ENCODE measurements around the gene SLC10A3.

The SLC10A3 gene

GRCh38 chrX:154483325-154483724, 7.1 kb downstream of the SLC10A3 start:
- no peak for DNase-seq

GRCh38 chrX:154482786-154483185, 7.6 kb downstream of the SLC10A3 start:
- DNase-seq = no peak

GRCh38 chrX:154481911-154482601, 8.4 kb downstream of the SLC10A3 start:
- no peak for DNase-seq

GRCh38 chrX:154481195-154481594, 9.2 kb downstream of the SLC10A3 start:
- DNase-seq = no peak

GRCh38 chrX:154478728-154479622, 11.5 kb downstream of the SLC10A3 start, which contains the start of gene LAGE3:
TSS of gene LAGE3 (minus strand) at chrX:154479281. CDS start at chrX:154478915, 366 bp downstream.
- DNase-seq = peak; percentile 94 to 97 (median 96)

GRCh38 chrX:154477891-154478477, 12.4 kb downstream of the SLC10A3 start:
- no peak for DNase-seq

- no peak for DNase-seq
Observed at GRCh38 chrX:154476821-154477220, 13.6 kb downstream of the SLC10A3 start.

GRCh38 chrX:154473683-154474082, 16.7 kb downstream of the SLC10A3 start:
- no peak for DNase-seq

- DNase-seq = no peak
Observed at GRCh38 chrX:154472685-154473632, 17.5 kb downstream of the SLC10A3 start.

GRCh38 chrX:154471839-154472684, 18.4 kb downstream of the SLC10A3 start:
- DNase-seq = no peak

GRCh38 chrX:154470914-154471568, 19.4 kb downstream of the SLC10A3 start:
- no peak for DNase-seq

GRCh38 chrX:154470434-154470833, 20.0 kb downstream of the SLC10A3 start:
- no peak for DNase-seq

GRCh38 chrX:154469880-154470279, 20.5 kb downstream of the SLC10A3 start:
- DNase-seq = no peak

- DNase-seq = no peak
Observed at GRCh38 chrX:154469114-154469513, 21.3 kb downstream of the SLC10A3 start.

GRCh38 chrX:154468217-154468616, 22.2 kb downstream of the SLC10A3 start:
- no peak for DNase-seq

GRCh38 chrX:154467556-154467955, 22.9 kb downstream of the SLC10A3 start:
- DNase-seq = no peak

GRCh38 chrX:154466907-154467306, 23.5 kb downstream of the SLC10A3 start:
- DNase-seq = no peak

GRCh38 chrX:154466036-154466435, 24.4 kb downstream of the SLC10A3 start:
- DNase-seq = no peak

GRCh38 chrX:154465601-154466000, 24.8 kb downstream of the SLC10A3 start:
- no peak for DNase-seq

- no peak for DNase-seq
Observed at GRCh38 chrX:154464806-154465365, 25.5 kb downstream of the SLC10A3 start.
